ENCODE measurements around the gene FAM89B.

FAM89B gene

GRCh38 chr11:65596520-65596919, 24.2 kb downstream of the FAM89B start:
- H3K4me3 ChIP-seq (ENCODE audit: low read depth, low read length): no peak overlapping the region
- TF ChIP-seq, protein P1, sequence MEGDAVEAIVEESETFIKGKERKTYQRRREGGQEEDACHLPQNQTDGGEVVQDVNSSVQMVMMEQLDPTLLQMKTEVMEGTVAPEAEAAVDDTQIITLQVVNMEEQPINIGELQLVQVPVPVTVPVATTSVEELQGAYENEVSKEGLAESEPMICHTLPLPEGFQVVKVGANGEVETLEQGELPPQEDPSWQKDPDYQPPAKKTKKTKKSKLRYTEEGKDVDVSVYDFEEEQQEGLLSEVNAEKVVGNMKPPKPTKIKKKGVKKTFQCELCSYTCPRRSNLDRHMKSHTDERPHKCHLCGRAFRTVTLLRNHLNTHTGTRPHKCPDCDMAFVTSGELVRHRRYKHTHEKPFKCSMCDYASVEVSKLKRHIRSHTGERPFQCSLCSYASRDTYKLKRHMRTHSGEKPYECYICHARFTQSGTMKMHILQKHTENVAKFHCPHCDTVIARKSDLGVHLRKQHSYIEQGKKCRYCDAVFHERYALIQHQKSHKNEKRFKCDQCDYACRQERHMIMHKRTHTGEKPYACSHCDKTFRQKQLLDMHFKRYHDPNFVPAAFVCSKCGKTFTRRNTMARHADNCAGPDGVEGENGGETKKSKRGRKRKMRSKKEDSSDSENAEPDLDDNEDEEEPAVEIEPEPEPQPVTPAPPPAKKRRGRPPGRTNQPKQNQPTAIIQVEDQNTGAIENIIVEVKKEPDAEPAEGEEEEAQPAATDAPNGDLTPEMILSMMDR (IDR thresholded peaks at IDR 0.05; ENCODE audit: low read depth, low read length): no peak

GRCh38 chr11:65598258-65598699, 25.9 kb downstream of the FAM89B start:
- TF ChIP-seq, protein P1 (IDR thresholded peaks at IDR 0.05; ENCODE audit: low read depth, low read length): no peak
- H3K4me3 ChIP-seq (ENCODE audit: low read depth, low read length): no peak overlapping the region

- TF ChIP-seq, protein P1 (IDR thresholded peaks at IDR 0.05; ENCODE audit: low read depth, low read length): no peak
- H3K4me3 ChIP-seq (ENCODE audit: low read depth, low read length): no peak overlapping the region
Observed at GRCh38 chr11:65599216-65599954, 27.0 kb downstream of the FAM89B start.

DNA sequence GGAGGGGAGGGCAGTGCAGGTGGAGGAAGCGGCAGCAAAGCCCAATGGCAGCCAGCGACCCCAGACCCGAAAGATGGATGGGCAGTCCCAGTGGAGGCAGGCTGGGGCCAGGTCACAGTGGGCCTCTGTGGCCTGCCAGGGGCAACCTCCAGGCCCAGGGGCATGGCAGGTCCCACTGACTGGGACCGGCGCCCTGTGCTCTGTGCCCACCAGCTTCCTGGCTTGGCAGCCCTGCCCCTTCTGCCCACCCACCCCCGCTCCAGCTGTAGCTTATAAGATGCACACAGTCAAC, 27.6 kb downstream of the FAM89B start:
- H3K4me3 ChIP-seq (ENCODE audit: low read depth, low read length): no peak overlapping the region
- TF ChIP-seq, protein P1 (IDR thresholded peaks at IDR 0.05; ENCODE audit: low read depth, low read length): no peak

DNA sequence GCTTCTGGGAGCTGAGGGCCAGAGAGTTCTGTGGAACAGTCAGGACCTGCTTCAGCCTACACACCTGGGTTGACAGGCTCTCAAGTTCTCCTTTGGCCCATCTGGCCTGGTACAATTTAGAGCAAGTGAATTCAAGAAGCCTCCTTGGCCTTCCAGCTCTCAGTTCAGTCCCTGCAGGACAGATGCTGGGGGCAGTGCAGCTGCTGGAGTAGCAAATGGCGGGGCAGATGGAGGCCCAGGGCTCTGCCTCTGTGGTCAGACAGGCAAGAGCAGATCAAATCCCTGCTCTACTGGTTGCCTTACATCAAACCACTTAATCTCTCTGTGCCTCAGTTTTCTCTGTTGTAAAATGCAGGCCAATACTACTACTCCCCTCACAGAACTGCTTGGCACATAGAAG, 31.9 kb downstream of the FAM89B start:
- TF ChIP-seq, protein P1 (IDR thresholded peaks at IDR 0.05; ENCODE audit: low read depth, low read length): no peak
- no peak overlapping the region for H3K4me3 ChIP-seq (ENCODE audit: low read depth, low read length)

GRCh38 chr11:65606876-65607613, 34.7 kb downstream of the FAM89B start:
- TF ChIP-seq, protein P1 (IDR thresholded peaks at IDR 0.05; ENCODE audit: low read depth, low read length): no peak
- no peak overlapping the region for H3K4me3 ChIP-seq (ENCODE audit: low read depth, low read length)
